ENCODE results near the gene CAPN9.

DNA sequence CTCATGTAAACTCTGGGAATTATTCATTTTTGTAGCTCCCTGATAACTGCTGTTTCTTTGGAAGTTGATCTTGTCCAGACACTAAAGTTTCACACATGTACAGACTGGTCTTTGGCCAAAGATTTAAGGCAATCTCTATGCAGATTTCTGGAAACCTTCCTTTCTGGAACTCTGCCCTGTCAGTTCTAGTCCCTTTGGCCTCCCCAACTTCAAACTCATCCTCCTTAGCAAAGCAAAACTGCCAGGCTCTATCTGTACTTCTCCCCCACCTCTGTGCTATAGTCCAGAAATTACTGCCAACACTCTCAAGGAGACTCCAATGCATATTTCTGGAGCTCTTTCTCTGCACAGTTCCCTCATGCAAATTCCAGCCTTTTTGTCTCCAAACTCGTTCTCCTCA lies 84.6 kb downstream of the CAPN9 start:
- TF ChIP-seq, protein P1, sequence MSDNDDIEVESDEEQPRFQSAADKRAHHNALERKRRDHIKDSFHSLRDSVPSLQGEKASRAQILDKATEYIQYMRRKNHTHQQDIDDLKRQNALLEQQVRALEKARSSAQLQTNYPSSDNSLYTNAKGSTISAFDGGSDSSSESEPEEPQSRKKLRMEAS (IDR thresholded peaks at IDR 0.05): no peak
- TF ChIP-seq YY1 (IDR thresholded peaks at IDR 0.05; ENCODE audit: low read depth) (no peak), TCF12 (IDR thresholded peaks at IDR 0.05; ENCODE audit: low read depth) (no peak), ZBTB7A (IDR thresholded peaks at IDR 0.05; ENCODE audit: low read depth) (no peak), RAD21 (IDR thresholded peaks at IDR 0.05; ENCODE audit: low read depth) (no peak), EGR1 (IDR thresholded peaks at IDR 0.05) (no peak), EP300 (IDR thresholded peaks at IDR 0.05; ENCODE audit: borderline replicate concordance) (no peak), NFIC (IDR thresholded peaks at IDR 0.05) (no peak), TAF1 (IDR thresholded peaks at IDR 0.05; ENCODE audit: low read depth) (no peak)
- TF ChIP-seq, protein P2, sequence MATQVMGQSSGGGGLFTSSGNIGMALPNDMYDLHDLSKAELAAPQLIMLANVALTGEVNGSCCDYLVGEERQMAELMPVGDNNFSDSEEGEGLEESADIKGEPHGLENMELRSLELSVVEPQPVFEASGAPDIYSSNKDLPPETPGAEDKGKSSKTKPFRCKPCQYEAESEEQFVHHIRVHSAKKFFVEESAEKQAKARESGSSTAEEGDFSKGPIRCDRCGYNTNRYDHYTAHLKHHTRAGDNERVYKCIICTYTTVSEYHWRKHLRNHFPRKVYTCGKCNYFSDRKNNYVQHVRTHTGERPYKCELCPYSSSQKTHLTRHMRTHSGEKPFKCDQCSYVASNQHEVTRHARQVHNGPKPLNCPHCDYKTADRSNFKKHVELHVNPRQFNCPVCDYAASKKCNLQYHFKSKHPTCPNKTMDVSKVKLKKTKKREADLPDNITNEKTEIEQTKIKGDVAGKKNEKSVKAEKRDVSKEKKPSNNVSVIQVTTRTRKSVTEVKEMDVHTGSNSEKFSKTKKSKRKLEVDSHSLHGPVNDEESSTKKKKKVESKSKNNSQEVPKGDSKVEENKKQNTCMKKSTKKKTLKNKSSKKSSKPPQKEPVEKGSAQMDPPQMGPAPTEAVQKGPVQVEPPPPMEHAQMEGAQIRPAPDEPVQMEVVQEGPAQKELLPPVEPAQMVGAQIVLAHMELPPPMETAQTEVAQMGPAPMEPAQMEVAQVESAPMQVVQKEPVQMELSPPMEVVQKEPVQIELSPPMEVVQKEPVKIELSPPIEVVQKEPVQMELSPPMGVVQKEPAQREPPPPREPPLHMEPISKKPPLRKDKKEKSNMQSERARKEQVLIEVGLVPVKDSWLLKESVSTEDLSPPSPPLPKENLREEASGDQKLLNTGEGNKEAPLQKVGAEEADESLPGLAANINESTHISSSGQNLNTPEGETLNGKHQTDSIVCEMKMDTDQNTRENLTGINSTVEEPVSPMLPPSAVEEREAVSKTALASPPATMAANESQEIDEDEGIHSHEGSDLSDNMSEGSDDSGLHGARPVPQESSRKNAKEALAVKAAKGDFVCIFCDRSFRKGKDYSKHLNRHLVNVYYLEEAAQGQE (IDR thresholded peaks at IDR 0.05; ENCODE audit: low read depth): no peak

All from Ishikawa (cell line).